Hepatocyte (in vitro differentiated cells): ENCODE data around the gene EPHB2. TPM values are rescaled to one million over a fixed set of nuclear protein-coding genes. Genes with fewer than 3 reads are reported as not detected.

Source experiments
- DNase-seq: peaks from one replicate; pipeline ENCODE4 v3.0.0-alpha.2; 2016; ENCODE audit warnings: low spot score
- H2AFZ ChIP-seq: fragments of 200-600 bp; sonication (generic); 2 replicates; pipeline ENCODE4 v1.6.0; 2016; ENCODE audit warnings: antibody characterized with exemption, mild to moderate bottlenecking
- H3K27ac ChIP-seq: fragments of 200-600 bp; sonication (generic); 2 replicates; pipeline ENCODE4 v1.5.1; 2016; ENCODE audit warnings: mild to moderate bottlenecking
- H3K27me3 ChIP-seq: fragments of 200-600 bp; sonication (generic); 2 replicates; pipeline ENCODE4 v1.6.1; 2016
- H3K36me3 ChIP-seq: fragments of 200-600 bp; sonication (generic); replicated peaks from 2 replicates; pipeline ENCODE4 v1.5.1; 2016; ENCODE audit warnings: low read depth; ENCODE audit not compliant: insufficient read depth
- H3K4me1 ChIP-seq: fragments of 200-600 bp; sonication (generic); 2 replicates; pipeline ENCODE4 v1.5.1; 2016; ENCODE audit warnings: mild to moderate bottlenecking, moderate library complexity; ENCODE audit not compliant: insufficient read depth
- H3K4me2 ChIP-seq: fragments of 200-600 bp; sonication (generic); 2 replicates; pipeline ENCODE4 v1.6.0; 2016
- H3K4me3 ChIP-seq: fragments of 200-600 bp; sonication (generic); 2 replicates; pipeline ENCODE4 v1.5.1; 2016; ENCODE audit warnings: mild to moderate bottlenecking
- H3K79me2 ChIP-seq: fragments of 200-600 bp; sonication (generic); 2 replicates; pipeline ENCODE4 v1.6.0; 2017; ENCODE audit warnings: mild to moderate bottlenecking
- H3K9me2 ChIP-seq: fragments of 200-600 bp; sonication (generic); replicated peaks from 2 replicates; pipeline ENCODE4 v1.6.0; 2017; ENCODE audit warnings: mild to moderate bottlenecking; ENCODE audit not compliant: insufficient read depth
- H3K9me3 ChIP-seq: fragments of 200-600 bp; sonication (generic); 2 replicates; pipeline ENCODE4 v1.5.1; 2016; ENCODE audit warnings: low read depth, mild to moderate bottlenecking
- H4K20me1 ChIP-seq: fragments of 200-600 bp; sonication (generic); 2 replicates; pipeline ENCODE4 v1.6.0; 2016; ENCODE audit warnings: mild to moderate bottlenecking; ENCODE audit not compliant: insufficient read depth, poor library complexity, severe bottlenecking
- CTCF ChIP-seq: fragments of 200-600 bp; sonication (generic); IDR thresholded peaks from 2 replicates; pipeline ENCODE4 v1.5.1; 2016; ENCODE audit warnings: antibody characterized with exemption, mild to moderate bottlenecking; ENCODE audit not compliant: poor library complexity
- EZH2 ChIP-seq: fragments of 200-600 bp; sonication (generic); IDR thresholded peaks from 2 replicates; pipeline ENCODE4 v1.6.1; 2016; ENCODE audit warnings: antibody characterized with exemption, mild to moderate bottlenecking, borderline replicate concordance
- EZH2phosphoT487 ChIP-seq: fragments of 200-600 bp; sonication (generic); IDR thresholded peaks from one replicate; pipeline ENCODE4 v1.6.1; 2018; ENCODE audit warnings: antibody characterized with exemption, mild to moderate bottlenecking, low read depth, moderate library complexity; ENCODE audit not compliant: unreplicated experiment, severe bottlenecking
- WGBS: methylation state at CpG from one replicate; pipeline ENCODE4 v1.1.6; 2016; ENCODE audit warnings: low lambda C conversion rate; ENCODE audit errors: missing lambda C conversion rate; 5-methylcytosine and 5-hydroxymethylcytosine counted together
- polyA plus RNA-seq: library from polyadenylated mRNA; unstranded; fragments of >200 nt; fragmentation: Nextera tagmentation; extraction: Ambion mirVana; gene quantifications from 2 replicates; pipeline ENCODE4 v1.2.1, GENCODE V29; 2016
- total RNA-seq: library from RNA; depleted of rRNA; stranded (reverse); fragments of >200 nt; gene quantifications from 2 replicates; pipeline ENCODE4 v1.2.3, GENCODE V29; 2014

EPHB2 gene
- total and polyA plus RNA-seq, 2 experiments from 2014 or later = 17.2 to 18.3 TPM

- no peaks in the 10 kb centered on the region for H4K20me1 ChIP-seq
- no peaks in the 10 kb centered on the region for H3K9me2 ChIP-seq
- no peak overlapping the region for H2AFZ ChIP-seq
- H3K27ac ChIP-seq = no peak overlapping the region
- H3K36me3 ChIP-seq = no peaks in the 10 kb centered on the region
- H3K79me2 ChIP-seq = no peaks in the 10 kb centered on the region
- H3K4me2 ChIP-seq = no peak overlapping the region
- 95% methylated on average over 4 of the region's 4 CpGs for WGBS
- no peak for DNase-seq
- H3K27me3 ChIP-seq = peaks cover 2% of the 10 kb centered on the region
- TF ChIP-seq CTCF (no peak), EZH2phosphoT487 (no peak), EZH2 (no peak)
- H3K4me3 ChIP-seq = no peak overlapping the region
- peaks cover 14% of the 10 kb centered on the region for H3K4me1 ChIP-seq
- H3K9me3 ChIP-seq = no peaks in the 10 kb centered on the region
These were observed 86.0 kb downstream of the EPHB2 start for GRCh38 chr1:22796642-22797041.

- Histone ChIP-seq H3K27me3 (peaks cover 2% of the 10 kb centered on the region), H3K27ac (no peak overlapping the region), H3K4me2 (no peak overlapping the region), H4K20me1 (no peaks in the 10 kb centered on the region), H2AFZ (no peak overlapping the region), H3K36me3 (no peaks in the 10 kb centered on the region), H3K9me2 (no peaks in the 10 kb centered on the region), H3K4me1 (peaks cover 14% of the 10 kb centered on the region), H3K4me3 (no peak overlapping the region), H3K79me2 (no peaks in the 10 kb centered on the region), H3K9me3 (no peaks in the 10 kb centered on the region)
- TF ChIP-seq EZH2 (no peak), EZH2phosphoT487 (no peak), CTCF (no peak)
- no peak for DNase-seq
- WGBS = 84% methylated on average over 3 of the region's 3 CpGs
These were observed 87.4 kb downstream of the EPHB2 start for GRCh38 chr1:22798083-22798482.

- peaks cover 2% of the 10 kb centered on the region for H3K27me3 ChIP-seq
- no peaks in the 10 kb centered on the region for H3K9me2 ChIP-seq
- no peak for TF ChIP-seq CTCF
- TF ChIP-seq EZH2phosphoT487 = no peak
- no peak for TF ChIP-seq EZH2
- H4K20me1 ChIP-seq = no peaks in the 10 kb centered on the region
- no peaks in the 10 kb centered on the region for H3K36me3 ChIP-seq
- no peak overlapping the region for H3K4me3 ChIP-seq
- WGBS = 88% methylated on average over 16 of the region's 16 CpGs
- no peak overlapping the region for H2AFZ ChIP-seq
- H3K4me2 ChIP-seq = no peak overlapping the region
- no peak for DNase-seq
- H3K27ac ChIP-seq = no peak overlapping the region
- peaks cover 3% of the 10 kb centered on the region for H3K4me1 ChIP-seq
- no peaks in the 10 kb centered on the region for H3K9me3 ChIP-seq
- no peaks in the 10 kb centered on the region for H3K79me2 ChIP-seq
These were observed 89.3 kb downstream of the EPHB2 start for GRCh38 chr1:22799971-22800370.

- no peaks in the 10 kb centered on the region for H4K20me1 ChIP-seq
- no peaks in the 10 kb centered on the region for H3K4me1 ChIP-seq
- 88% methylated on average over 8 of the region's 8 CpGs for WGBS
- no peak overlapping the region for H3K27ac ChIP-seq
- no peaks in the 10 kb centered on the region for H3K36me3 ChIP-seq
- H3K27me3 ChIP-seq = peaks cover 2% of the 10 kb centered on the region
- no peak overlapping the region for H3K4me3 ChIP-seq
- H3K9me3 ChIP-seq = no peaks in the 10 kb centered on the region
- no peaks in the 10 kb centered on the region for H3K9me2 ChIP-seq
- H3K4me2 ChIP-seq = no peak overlapping the region
- TF ChIP-seq EZH2 (no peak), CTCF (no peak), EZH2phosphoT487 (no peak)
- no peak overlapping the region for H2AFZ ChIP-seq
- no peak for DNase-seq
- H3K79me2 ChIP-seq = no peaks in the 10 kb centered on the region
These were observed 90.0 kb downstream of the EPHB2 start for GRCh38 chr1:22800629-22801028.
